HepG2 (cell line): ENCODE measurements around the gene UMOD. TPM values are rescaled to one million over a fixed set of nuclear protein-coding genes. Genes with fewer than 3 reads are reported as not detected.
A peak's percentile ranks its signal among the peaks of the same experiment; 100 is the strongest.

Source experiments
- MXD4 ChIP-seq: IDR thresholded peaks from 2 replicates; pipeline ENCODE4 v1.6.1; 2016; ENCODE audit warnings: mild to moderate bottlenecking, missing biosample characterization, missing genetic modification reagents
- PHF20 ChIP-seq: sonication (generic); formaldehyde crosslinking; IDR thresholded peaks from 2 replicates; pipeline ENCODE4 v1.5.0; 2020; ENCODE audit warnings: mild to moderate bottlenecking, missing genetic modification reagents
- PHF5A ChIP-seq: IDR thresholded peaks from one replicate; pipeline ENCODE4 v1.6.1; 2018; ENCODE audit warnings: low read depth, missing genetic modification reagents; ENCODE audit not compliant: unreplicated experiment
- SNRNP70 ChIP-seq: fragments of 200-400 bp; formaldehyde crosslinking; IDR thresholded peaks from 2 replicates; pipeline ENCODE4 v1.6.1; 2017; ENCODE audit warnings: mild to moderate bottlenecking, low read depth, low read length, moderate library complexity
- ZNF446 ChIP-seq: sonication (generic); formaldehyde crosslinking; IDR thresholded peaks from 2 replicates; pipeline ENCODE4 v1.5.0; 2020; ENCODE audit warnings: mild to moderate bottlenecking, missing genetic modification reagents
- ZNF660 ChIP-seq: sonication (generic); formaldehyde crosslinking; IDR thresholded peaks from 2 replicates; pipeline ENCODE4 v1.5.1; 2020; ENCODE audit warnings: mild to moderate bottlenecking, low read depth, missing genetic modification reagents, borderline replicate concordance
- polyA plus RNA-seq, 8 experiments: library from polyadenylated mRNA; depleted of rRNA in 3 of 8; stranded (reverse) in 7 of 8; unstranded in 1 of 8; fragments of >200 nt; fragmentation: Illumina TruSeq in 4 of 8; extraction: Trizol in 4 of 8; gene quantifications; 2 replicates each; pipeline versions ENCODE4 v1.2.1 to v1.2.3, GENCODE V29; 2011 to 2016; ENCODE audit warnings: low read depth in 4 of 8, missing spikeins in 1 of 8, mixed read lengths in 1 of 8; ENCODE audit not compliant: insufficient read depth in 1 of 8
- total RNA-seq, 5 experiments: library from RNA; depleted of rRNA; stranded (reverse); fragments of >200 nt; fragmentation: Illumina TruSeq; extraction: Trizol; gene quantifications; 2 replicates each; pipeline ENCODE4 v1.2.3, GENCODE V29; 2016; ENCODE audit warnings: low read depth in 1 of 5
- TF ChIP-seq, protein P1 (sequence below): sonication (generic); formaldehyde crosslinking; IDR thresholded peaks from 2 replicates; pipeline ENCODE4 v1.4.0; 2020; ENCODE audit warnings: mild to moderate bottlenecking, missing genetic modification reagents
- TF ChIP-seq, protein P2 (sequence below): sonication (generic); formaldehyde crosslinking; IDR thresholded peaks from 2 replicates; pipeline ENCODE4 v1.8.1; 2023; ENCODE audit warnings: mild to moderate bottlenecking, missing genetic modification reagents, borderline replicate concordance
- TF ChIP-seq, protein P3 (sequence below): sonication (generic); formaldehyde crosslinking; IDR thresholded peaks from 2 replicates; pipeline ENCODE4 v1.5.1; 2020; ENCODE audit warnings: missing genetic modification reagents, mild to moderate bottlenecking, borderline replicate concordance
- TF ChIP-seq, protein P4 (sequence below): IDR thresholded peaks from 2 replicates; pipeline ENCODE4 v1.6.1; 2016
- TF ChIP-seq, protein P5 (sequence below): sonication (generic); formaldehyde crosslinking; IDR thresholded peaks from 2 replicates; pipeline ENCODE4 v1.4.0; 2020; ENCODE audit warnings: missing genetic modification reagents, mild to moderate bottlenecking, borderline replicate concordance
- TF ChIP-seq, protein P6 (sequence below): sonication (generic); formaldehyde crosslinking; IDR thresholded peaks from 2 replicates; pipeline ENCODE4 v1.5.0; 2020; ENCODE audit warnings: mild to moderate bottlenecking, missing genetic modification reagents

UMOD gene
- total and polyA plus RNA-seq, 2 of the 13 experiments (the other 11 are each of a cell fraction or from before 2014, with no cell fraction given) = not detected

DNA sequence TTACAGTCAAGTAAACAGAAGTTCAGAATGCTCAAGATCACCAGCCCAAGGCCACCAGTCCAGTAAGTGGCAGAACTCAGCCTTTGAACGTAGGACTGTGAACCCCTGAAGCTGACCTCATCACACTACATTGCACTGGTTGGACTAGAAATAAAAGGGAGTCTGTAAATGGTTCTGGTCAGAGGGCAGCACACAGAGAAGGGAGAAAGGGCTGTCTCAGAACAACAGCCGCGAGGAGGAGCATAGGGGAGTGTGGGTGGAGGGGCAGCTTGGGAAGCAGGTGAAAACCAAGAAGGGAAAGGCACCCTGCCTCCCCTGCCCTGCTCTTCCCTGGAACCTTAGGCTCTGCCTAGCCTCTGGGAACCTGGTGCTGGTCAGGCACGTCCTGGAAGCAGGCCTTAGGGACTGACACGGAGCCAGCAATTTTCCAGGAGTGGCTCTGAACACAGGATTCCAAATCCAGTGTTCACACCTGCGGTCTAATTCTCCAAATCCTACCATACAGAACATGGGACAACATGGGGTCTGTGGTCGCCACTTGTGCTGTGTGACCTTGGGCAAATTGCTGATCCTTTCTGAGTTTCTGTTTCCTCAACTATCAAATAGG lies 45.1 kb upstream of the UMOD start (continued):
- TF ChIP-seq, protein P1, sequence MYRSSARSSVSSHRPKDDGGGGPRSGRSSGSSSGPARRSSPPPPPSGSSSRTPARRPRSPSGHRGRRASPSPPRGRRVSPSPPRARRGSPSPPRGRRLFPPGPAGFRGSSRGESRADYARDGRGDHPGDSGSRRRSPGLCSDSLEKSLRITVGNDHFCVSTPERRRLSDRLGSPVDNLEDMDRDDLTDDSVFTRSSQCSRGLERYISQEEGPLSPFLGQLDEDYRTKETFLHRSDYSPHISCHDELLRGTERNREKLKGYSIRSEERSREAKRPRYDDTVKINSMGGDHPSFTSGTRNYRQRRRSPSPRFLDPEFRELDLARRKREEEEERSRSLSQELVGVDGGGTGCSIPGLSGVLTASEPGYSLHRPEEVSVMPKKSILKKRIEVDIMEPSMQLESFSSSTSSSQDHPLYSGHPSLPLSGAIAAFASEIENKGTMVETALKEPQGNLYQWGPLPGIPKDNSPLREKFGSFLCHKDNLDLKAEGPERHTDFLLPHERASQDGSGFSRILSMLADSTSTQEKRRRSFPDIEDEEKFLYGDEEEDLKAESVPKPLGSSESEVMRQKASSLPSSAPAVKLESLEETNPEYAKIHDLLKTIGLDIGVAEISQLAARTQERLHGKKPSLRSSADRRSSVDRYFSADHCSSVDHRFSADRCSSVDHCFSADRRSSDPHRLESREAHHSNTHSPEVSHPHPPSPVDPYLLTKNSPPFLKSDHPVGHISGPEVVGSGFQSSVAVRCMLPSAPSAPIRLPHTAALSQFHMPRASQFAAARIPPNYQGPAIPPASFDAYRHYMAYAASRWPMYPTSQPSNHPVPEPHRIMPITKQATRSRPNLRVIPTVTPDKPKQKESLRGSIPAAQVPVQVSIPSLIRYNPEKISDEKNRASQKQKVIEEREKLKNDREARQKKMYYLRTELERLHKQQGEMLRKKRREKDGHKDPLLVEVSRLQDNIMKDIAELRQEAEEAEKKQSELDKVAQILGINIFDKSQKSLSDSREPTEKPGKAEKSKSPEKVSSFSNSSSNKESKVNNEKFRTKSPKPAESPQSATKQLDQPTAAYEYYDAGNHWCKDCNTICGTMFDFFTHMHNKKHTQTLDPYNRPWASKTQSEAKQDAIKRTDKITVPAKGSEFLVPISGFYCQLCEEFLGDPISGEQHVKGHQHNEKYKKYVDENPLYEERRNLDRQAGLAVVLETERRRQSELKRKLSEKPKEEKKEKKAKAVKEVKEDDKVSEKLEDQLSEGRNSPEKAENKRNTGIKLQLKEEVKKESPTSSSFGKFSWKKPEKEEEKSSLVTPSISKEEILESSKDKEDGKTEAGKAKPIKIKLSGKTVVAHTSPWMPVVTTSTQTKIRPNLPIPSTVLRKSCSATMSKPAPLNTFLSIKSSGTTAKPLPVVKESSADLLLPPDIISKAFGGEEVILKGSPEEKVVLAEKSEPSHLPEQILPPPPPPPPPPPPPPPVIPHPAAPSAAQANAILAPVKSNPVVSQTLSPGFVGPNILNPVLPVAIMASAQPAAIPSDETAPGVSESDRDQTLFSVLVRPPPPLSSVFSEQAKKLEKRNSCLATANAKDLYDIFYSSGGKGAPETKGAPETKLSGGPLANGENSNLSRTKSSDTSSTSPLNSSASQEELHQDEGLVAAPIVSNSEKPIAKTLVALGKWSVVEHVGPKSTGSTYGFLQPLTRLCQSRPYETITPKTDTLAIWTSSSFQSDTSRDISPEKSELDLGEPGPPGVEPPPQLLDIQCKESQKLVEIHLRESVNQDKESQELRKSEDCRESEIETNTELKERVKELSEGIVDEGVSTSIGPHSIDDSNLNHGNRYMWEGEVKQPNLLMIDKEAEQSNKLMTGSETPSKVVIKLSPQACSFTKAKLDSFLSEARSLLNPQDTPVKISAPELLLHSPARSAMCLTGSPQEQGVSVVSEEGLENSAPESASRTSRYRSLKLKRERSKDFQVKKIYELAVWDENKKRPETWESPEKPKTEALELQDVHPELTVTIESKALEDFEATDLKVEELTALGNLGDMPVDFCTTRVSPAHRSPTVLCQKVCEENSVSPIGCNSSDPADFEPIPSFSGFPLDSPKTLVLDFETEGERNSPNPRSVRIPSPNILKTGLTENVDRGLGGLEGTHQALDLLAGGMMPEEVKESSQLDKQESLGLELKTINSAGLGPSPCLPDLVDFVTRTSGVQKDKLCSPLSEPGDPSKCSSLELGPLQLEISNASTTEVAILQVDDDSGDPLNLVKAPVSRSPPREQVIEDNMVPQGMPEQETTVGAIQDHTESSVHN = no peak
- no peak for TF ChIP-seq SNRNP70
- TF ChIP-seq PHF5A (CRISPR knock-in tag) = peak; percentile 39
- TF ChIP-seq, protein P2, sequence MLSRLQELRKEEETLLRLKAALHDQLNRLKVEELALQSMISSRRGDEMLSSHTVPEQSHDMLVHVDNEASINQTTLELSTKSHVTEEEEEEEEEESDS (CRISPR knock-in tag) = no peak
- TF ChIP-seq ZNF660 = no peak
- TF ChIP-seq, protein P3, sequence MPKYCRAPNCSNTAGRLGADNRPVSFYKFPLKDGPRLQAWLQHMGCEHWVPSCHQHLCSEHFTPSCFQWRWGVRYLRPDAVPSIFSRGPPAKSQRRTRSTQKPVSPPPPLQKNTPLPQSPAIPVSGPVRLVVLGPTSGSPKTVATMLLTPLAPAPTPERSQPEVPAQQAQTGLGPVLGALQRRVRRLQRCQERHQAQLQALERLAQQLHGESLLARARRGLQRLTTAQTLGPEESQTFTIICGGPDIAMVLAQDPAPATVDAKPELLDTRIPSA (CRISPR knock-in tag) = no peak
- TF ChIP-seq, protein P4, sequence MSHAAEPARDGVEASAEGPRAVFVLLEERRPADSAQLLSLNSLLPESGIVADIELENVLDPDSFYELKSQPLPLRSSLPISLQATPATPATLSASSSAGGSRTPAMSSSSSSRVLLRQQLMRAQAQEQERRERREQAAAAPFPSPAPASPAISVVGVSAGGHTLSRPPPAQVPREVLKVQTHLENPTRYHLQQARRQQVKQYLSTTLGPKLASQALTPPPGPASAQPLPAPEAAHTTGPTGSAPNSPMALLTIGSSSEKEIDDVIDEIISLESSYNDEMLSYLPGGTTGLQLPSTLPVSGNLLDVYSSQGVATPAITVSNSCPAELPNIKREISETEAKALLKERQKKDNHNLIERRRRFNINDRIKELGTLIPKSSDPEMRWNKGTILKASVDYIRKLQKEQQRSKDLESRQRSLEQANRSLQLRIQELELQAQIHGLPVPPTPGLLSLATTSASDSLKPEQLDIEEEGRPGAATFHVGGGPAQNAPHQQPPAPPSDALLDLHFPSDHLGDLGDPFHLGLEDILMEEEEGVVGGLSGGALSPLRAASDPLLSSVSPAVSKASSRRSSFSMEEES (CRISPR knock-in tag) = peak; percentile 55
- TF ChIP-seq, protein P5, sequence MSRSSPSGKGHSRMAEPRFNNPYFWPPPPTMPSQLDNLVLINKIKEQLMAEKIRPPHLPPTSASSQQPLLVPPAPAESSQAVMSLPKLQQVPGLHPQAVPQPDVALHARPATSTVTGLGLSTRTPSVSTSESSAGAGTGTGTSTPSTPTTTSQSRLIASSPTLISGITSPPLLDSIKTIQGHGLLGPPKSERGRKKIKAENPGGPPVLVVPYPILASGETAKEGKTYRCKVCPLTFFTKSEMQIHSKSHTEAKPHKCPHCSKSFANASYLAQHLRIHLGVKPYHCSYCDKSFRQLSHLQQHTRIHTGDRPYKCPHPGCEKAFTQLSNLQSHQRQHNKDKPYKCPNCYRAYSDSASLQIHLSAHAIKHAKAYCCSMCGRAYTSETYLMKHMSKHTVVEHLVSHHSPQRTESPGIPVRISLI (CRISPR knock-in tag) = no peak
- TF ChIP-seq ZNF446 (CRISPR knock-in tag) = no peak
- TF ChIP-seq, protein P6, sequence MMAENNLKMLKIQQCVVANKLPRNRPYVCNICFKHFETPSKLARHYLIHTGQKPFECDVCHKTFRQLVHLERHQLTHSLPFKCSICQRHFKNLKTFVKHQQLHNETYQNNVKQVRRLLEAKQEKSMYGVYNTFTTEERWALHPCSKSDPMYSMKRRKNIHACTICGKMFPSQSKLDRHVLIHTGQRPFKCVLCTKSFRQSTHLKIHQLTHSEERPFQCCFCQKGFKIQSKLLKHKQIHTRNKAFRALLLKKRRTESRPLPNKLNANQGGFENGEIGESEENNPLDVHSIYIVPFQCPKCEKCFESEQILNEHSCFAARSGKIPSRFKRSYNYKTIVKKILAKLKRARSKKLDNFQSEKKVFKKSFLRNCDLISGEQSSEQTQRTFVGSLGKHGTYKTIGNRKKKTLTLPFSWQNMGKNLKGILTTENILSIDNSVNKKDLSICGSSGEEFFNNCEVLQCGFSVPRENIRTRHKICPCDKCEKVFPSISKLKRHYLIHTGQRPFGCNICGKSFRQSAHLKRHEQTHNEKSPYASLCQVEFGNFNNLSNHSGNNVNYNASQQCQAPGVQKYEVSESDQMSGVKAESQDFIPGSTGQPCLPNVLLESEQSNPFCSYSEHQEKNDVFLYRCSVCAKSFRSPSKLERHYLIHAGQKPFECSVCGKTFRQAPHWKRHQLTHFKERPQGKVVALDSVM (CRISPR knock-in tag) = no peak
- TF ChIP-seq MXD4 (CRISPR knock-in tag) = no peak
- TF ChIP-seq PHF20 = no peak
